Activated CD8-positive, alpha-beta memory T cell treated with anti-CD3 and anti-CD28 coated beads, Interleukin-2, amount 50 U/mL, for 1 hour (primary cell): Measurements from ENCODE around the gene SKA3.

ENCODE experiments used
- DNase-seq: peaks from one replicate; pipeline ENCODE4 v3.0.0-alpha.2; 2020; ENCODE audit errors: extremely low read depth

The SKA3 gene

DNA sequence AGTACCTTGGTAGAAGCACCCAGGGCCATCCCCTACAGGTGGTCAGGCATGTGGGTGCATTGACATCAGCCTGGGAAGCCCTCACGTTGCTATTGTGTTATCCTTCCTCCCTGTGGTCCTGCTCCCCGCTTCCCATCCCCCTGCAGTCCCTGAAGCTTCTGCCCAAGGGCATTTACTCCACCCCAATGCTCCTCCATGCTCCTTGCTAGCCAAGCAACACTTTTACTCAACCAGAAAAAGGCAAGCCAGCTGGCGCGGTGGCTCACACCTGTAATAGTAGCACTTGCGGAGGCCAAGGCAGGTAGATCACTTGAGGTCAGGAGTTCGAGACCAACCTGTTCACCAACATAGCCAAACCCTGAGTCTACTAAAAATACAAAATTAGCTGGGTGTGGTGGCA is 60.2 kb downstream of the SKA3 start:
- no peak for DNase-seq

DNA sequence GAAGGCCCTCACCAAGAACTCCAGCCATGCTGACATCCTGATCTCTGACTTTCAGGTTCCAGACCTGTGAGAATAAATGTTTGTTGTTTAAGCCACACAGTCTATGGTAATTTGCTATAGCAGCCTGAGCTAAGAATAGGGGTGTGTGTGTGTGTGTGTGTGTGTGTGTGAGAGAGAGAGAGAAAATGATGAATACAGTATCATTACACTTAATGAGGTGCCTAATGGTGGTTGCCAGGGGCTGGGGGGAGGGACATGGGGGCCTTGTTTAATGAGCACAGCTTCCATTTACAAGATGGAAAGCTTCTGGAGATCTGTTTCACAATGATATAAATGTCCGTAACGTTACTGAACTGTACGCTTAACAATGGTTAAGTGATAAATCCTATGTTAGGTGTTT is 61.1 kb downstream of the SKA3 start:
- no peak for DNase-seq

- no peak for DNase-seq
These were observed 64.8 kb downstream of the SKA3 start for GRCh38 chr13:21111546-21111945.

DNA sequence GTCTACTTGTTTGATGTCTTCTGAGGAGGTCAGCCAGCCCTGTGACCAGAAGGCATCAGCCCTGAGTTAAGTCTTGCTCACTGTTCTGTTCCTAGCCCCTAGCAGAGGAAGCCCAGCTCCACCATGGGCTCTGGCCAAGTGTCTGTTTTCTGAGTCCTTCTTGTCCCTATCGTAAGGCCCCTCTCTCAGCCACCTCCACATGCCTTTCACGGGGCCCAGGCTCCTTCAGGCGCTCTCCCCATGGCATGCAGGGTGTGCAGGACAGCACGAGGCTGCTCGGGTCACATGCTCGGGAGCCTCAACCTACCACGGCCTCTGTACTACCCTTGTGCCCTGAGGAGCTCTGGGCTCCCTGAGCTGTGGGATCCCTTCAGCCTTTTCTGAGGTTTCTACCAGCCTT is 67.2 kb downstream of the SKA3 start:
- DNase-seq: no peak

DNA sequence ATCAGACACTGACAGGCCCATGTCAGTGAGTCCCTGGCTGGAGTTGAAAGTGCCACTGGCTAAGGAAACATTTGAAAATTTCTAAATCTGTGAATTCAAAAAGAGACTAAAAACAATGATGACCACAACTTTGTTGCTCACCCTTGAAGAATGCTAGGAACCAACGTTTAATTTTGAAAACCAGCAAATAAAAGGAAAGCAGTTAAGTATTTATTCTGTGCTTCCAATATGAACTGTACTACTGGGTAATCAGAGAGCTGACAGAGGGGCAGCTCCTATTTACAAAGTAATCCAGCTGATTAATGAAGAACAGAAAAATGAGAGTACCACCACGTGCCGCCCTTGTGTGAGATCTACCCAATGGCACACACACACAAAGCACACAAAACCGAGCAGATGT is 70.3 kb downstream of the SKA3 start:
- no peak for DNase-seq

DNA sequence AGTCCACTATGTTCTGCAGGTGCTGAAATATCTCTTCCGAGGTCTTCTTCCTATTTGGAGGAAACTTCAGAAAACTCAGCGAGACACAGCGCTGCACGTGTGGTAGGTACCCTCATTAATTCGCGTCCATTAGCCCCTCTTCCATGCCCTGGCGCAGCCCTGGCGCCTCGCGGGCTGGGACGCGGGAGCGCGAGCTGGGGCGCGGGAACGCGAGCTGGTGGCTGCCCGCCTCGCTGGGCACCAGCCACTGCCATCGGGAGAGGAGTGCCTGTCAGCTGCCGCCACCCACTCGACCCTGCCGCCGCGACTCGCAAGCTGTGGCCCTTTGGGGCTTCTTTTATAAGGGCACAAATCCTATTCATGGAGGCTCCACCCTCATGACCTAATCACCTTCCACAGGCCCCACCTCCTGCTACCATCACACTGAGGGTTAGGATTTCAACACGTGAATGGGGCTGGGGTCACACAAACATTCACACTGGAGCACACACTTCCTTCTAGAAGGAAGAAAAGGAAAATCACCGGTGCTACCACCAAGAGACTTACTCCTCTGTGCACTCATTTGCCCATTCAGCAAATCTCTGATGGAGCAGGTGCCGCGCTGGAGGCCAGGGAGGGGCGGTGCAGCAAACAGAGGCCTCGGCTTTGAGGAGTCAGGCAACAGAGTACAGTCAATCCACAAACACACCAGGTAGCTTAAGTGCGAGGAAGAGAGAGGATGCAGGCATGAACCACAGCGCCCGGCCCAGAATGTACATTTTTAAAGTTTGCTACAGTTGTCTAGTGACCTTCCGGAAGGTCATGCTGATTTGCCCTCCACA is 71.9 kb downstream of the SKA3 start:
- no peak for DNase-seq
